HEK293 (cell line): ENCODE results near the gene RRP1.
A peak's percentile ranks its signal among the peaks of the same experiment; 100 is the strongest.
"Not testable (repeated sequence)": the region's sequence is repeated elsewhere in the genome, so short reads cannot be mapped to it uniquely, and the experiment has no call there.

ENCODE experiments used
- CTCF ChIA-PET: fragments of 350-600 bp; formaldehyde crosslinking; extraction: SDS; loops from one replicate; lab custom pipeline; 2021; ENCODE audit warnings: antibody characterized with exemption; lab: Yijun Ruan, JAX
- POLR2A ChIA-PET: fragments of 300-600 bp; formaldehyde crosslinking; extraction: SDS; loops from one replicate; lab custom pipeline; 2020; ENCODE audit warnings: antibody characterized with exemption, inconsistent platforms; lab: Yijun Ruan, JAX
- H3K27ac ChIP-seq: fragments of 200-500 bp; sonication (Bioruptor generic); 2 replicates; pipeline ENCODE4 v1.5.1; 2014; ENCODE audit warnings: low read depth, low read length, control low read depth, inconsistent platforms; ENCODE audit errors: extremely low read depth
- H3K36me3 ChIP-seq, 2 experiments: fragments of 200-500 bp in 1 of 2; sonication (Bioruptor generic) in 1 of 2; 1 replicate in 1 of 2; 2 replicates in 1 of 2; pipeline ENCODE4 v1.5.1; 2014 to 2017; ENCODE audit warnings: inconsistent platforms in 2 of 2, low read length in 2 of 2; ENCODE audit not compliant: control insufficient read depth in 2 of 2, insufficient read depth in 1 of 2
- H3K4me1 ChIP-seq: fragments of 200-500 bp; sonication (Bioruptor generic); 2 replicates; pipeline ENCODE4 v1.5.1; 2014; ENCODE audit warnings: mild to moderate bottlenecking, low read length, inconsistent platforms; ENCODE audit not compliant: control insufficient read depth, insufficient read depth
- H3K4me3 ChIP-seq: 2 replicates; pipeline ENCODE4 v1.5.1; 2011; ENCODE audit warnings: low read depth, mild to moderate bottlenecking, control low read depth, low read length, moderate library complexity
- H3K9me3 ChIP-seq: fragments of 200-500 bp; sonication (Bioruptor generic); 2 replicates; pipeline ENCODE4 v1.5.1; 2014; ENCODE audit warnings: low read depth, low read length, inconsistent platforms; ENCODE audit not compliant: control insufficient read depth, insufficient read depth
- KLF9 ChIP-seq: fragments of 450-650 bp; formaldehyde crosslinking; IDR thresholded peaks from 2 replicates; pipeline ENCODE4 v1.5.1; 2016; ENCODE audit warnings: missing biosample characterization, missing genetic modification characterization, low read depth
- PRDM1 ChIP-seq: fragments of 450-650 bp; formaldehyde crosslinking; IDR thresholded peaks from 2 replicates; pipeline ENCODE4; 2016; ENCODE audit warnings: missing biosample characterization, missing genetic modification characterization
- ZBTB21 ChIP-seq: fragments of 450-650 bp; formaldehyde crosslinking; IDR thresholded peaks from 2 replicates; pipeline ENCODE4 v1.5.1; 2017; ENCODE audit warnings: missing biosample characterization, missing genetic modification characterization
- ZNF114 ChIP-seq: fragments of 450-650 bp; formaldehyde crosslinking; IDR thresholded peaks from 2 replicates; pipeline ENCODE4 v1.5.0; 2017; ENCODE audit warnings: missing biosample characterization, missing genetic modification characterization
- ZNF169 ChIP-seq: fragments of 450-650 bp; formaldehyde crosslinking; IDR thresholded peaks from 2 replicates; pipeline ENCODE4 v1.5.1; 2016; ENCODE audit warnings: missing biosample characterization, missing genetic modification characterization
- ZNF174 ChIP-seq: fragments of 450-650 bp; formaldehyde crosslinking; IDR thresholded peaks from 2 replicates; pipeline ENCODE4 v1.5.0; 2017; ENCODE audit warnings: missing biosample characterization, mild to moderate bottlenecking, missing genetic modification characterization
- ZNF221 ChIP-seq: fragments of 450-650 bp; formaldehyde crosslinking; IDR thresholded peaks from 2 replicates; pipeline ENCODE4 v1.5.1; 2017; ENCODE audit warnings: missing biosample characterization, missing genetic modification characterization, borderline replicate concordance
- ZNF366 ChIP-seq: fragments of 450-650 bp; formaldehyde crosslinking; conservative IDR thresholded peaks from 2 replicates; pipeline ENCODE4 v1.5.1; 2016; ENCODE audit warnings: missing biosample characterization, missing genetic modification characterization
- ZNF391 ChIP-seq: fragments of 450-650 bp; formaldehyde crosslinking; IDR thresholded peaks from 2 replicates; pipeline ENCODE4 v1.5.1; 2016; ENCODE audit warnings: low read depth, missing biosample characterization, missing genetic modification characterization, borderline replicate concordance
- ZNF404 ChIP-seq: fragments of 450-650 bp; formaldehyde crosslinking; IDR thresholded peaks from 2 replicates; pipeline ENCODE4 v1.5.1; 2017; ENCODE audit warnings: missing biosample characterization, missing genetic modification characterization
- ZNF529 ChIP-seq: fragments of 450-650 bp; formaldehyde crosslinking; IDR thresholded peaks from 2 replicates; pipeline ENCODE4 v1.5.1; 2017; ENCODE audit warnings: missing genetic modification characterization, missing biosample characterization; ENCODE audit not compliant: insufficient replicate concordance
- ZNF701 ChIP-seq: fragments of 450-650 bp; formaldehyde crosslinking; IDR thresholded peaks from 2 replicates; pipeline ENCODE4 v1.5.1; 2016; ENCODE audit warnings: missing biosample characterization, missing genetic modification characterization
- ZNF747 ChIP-seq: fragments of 450-650 bp; formaldehyde crosslinking; IDR thresholded peaks from 2 replicates; pipeline ENCODE4 v1.5.1; 2016; ENCODE audit warnings: missing biosample characterization, missing genetic modification characterization
- TF ChIP-seq, protein P1 (sequence below): fragments of 450-650 bp; formaldehyde crosslinking; IDR thresholded peaks from 2 replicates; pipeline ENCODE4 v1.5.1; 2017; ENCODE audit warnings: missing biosample characterization, missing genetic modification characterization
- TF ChIP-seq, protein P2 (sequence below): fragments of 450-650 bp; formaldehyde crosslinking; IDR thresholded peaks from 2 replicates; pipeline ENCODE4 v1.5.1; 2016; ENCODE audit warnings: missing biosample characterization, missing genetic modification characterization
- TF ChIP-seq, protein P3 (sequence below): fragments of 450-650 bp; formaldehyde crosslinking; IDR thresholded peaks from 2 replicates; pipeline ENCODE4 v1.5.1; 2016; ENCODE audit warnings: missing biosample characterization, missing genetic modification characterization, borderline replicate concordance
- TF ChIP-seq, protein P4 (sequence below): fragments of 450-650 bp; formaldehyde crosslinking; IDR thresholded peaks from 2 replicates; pipeline ENCODE4 v1.5.1; 2016; ENCODE audit warnings: missing biosample characterization, missing genetic modification characterization

The RRP1 gene

DNA sequence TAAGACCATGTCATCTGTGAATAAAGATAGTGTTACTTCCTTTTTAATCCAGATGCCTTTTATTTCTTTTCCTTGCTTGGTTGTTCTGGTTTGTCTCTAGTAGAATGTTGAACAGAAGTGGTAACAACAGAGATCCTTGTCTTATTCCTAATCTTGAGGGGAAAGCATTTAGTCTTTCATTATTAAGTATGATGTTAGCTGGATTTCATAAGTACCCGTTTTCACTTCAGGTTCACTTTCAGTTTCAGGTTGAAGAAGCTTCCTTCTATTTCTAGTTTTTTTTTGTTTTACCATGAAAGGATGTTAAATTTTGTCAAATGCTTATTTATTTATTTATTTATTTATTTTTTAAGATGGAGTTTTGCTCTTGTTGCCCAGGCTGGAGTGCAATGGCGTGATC, 53.4 kb downstream of the RRP1 start:
- Histone ChIP-seq H3K9me3 (no peaks in the 10 kb centered on the region), H3K36me3 (no peaks in the 10 kb centered on the region), H3K4me3 (no peak overlapping the region), H3K4me1 (no peaks in the 10 kb centered on the region), H3K27ac (no peak overlapping the region)
- TF ChIP-seq, protein P1, sequence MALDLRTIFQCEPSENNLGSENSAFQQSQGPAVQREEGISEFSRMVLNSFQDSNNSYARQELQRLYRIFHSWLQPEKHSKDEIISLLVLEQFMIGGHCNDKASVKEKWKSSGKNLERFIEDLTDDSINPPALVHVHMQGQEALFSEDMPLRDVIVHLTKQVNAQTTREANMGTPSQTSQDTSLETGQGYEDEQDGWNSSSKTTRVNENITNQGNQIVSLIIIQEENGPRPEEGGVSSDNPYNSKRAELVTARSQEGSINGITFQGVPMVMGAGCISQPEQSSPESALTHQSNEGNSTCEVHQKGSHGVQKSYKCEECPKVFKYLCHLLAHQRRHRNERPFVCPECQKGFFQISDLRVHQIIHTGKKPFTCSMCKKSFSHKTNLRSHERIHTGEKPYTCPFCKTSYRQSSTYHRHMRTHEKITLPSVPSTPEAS (tag by site-specific recombination): no peak
- TF ChIP-seq, protein P2, sequence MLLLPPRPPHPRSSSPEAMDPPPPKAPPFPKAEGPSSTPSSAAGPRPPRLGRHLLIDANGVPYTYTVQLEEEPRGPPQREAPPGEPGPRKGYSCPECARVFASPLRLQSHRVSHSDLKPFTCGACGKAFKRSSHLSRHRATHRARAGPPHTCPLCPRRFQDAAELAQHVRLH (tag by site-specific recombination): no peak
- TF ChIP-seq PRDM1: peak; percentile 82
- no peak for TF ChIP-seq ZNF114 (tag by site-specific recombination)
- CTCF ChIA-PET: interaction anchor here (1.0 kb wide), 1 partner anchor 23 kb away, joined by 3 read pairs; no protein-coding TSS in a partner anchor
- POLR2A ChIA-PET: no interaction called here

DNA sequence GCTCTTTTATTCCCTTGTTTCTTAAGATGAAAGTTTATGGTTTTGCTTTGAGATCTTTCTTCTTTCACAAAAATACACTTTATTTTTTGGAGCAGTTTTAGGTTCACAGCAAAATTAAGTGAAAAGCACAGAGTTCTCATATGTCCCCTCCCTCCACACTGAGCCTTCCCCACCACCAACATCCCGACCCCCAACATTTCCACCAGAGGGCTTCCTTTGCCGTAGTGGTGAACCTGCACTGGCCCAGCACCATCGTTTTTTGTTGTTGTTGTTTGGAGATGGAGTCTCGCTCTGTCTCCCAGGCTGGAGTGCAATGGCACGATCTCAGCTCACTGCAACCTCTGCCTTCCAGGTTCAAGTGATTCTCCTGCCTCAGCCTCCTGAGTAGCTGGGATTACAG, 55.5 kb downstream of the RRP1 start:
- CTCF ChIA-PET: interaction anchor here (1.2 to 1.4 kb wide), 2 partner anchors 18 to 115 kb away, joined by 3 to 4 read pairs; no protein-coding TSS in a partner anchor
- POLR2A ChIA-PET: not testable (repeated sequence)

DNA sequence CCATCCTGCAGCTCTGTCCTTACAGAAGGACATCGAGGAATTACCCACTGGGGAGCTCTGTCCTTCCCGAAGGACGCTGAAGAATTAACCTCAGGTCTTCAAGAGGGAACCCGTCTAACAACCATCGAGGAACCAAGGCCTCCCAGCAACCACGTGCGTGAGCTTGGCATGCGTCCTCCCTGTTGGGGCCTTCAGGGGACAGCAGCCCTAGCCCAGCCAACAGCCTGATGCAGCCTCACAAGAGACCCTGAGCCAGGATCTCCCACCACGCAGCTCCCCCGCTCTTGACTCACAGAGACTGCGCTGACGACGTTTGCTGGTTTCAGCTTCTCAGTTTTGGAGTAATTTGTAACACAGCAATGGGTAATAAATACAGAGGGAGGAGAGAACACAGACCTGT, 56.0 kb downstream of the RRP1 start:
- H3K27ac ChIP-seq: no peak overlapping the region
- no peak overlapping the region for H3K4me3 ChIP-seq
- H3K4me1 ChIP-seq: no peaks in the 10 kb centered on the region
- H3K9me3 ChIP-seq: no peaks in the 10 kb centered on the region
- POLR2A ChIA-PET: no interaction called here
- CTCF ChIA-PET: interaction anchor here (1.2 to 1.4 kb wide), 2 partner anchors 19 to 114 kb away, joined by 3 to 4 read pairs; no protein-coding TSS in a partner anchor
- no peaks in the 10 kb centered on the region for H3K36me3 ChIP-seq
- TF ChIP-seq ZNF701 (tag by site-specific recombination) (no peak), ZNF747 (tag by site-specific recombination) (no peak), ZNF221 (tag by site-specific recombination) (no peak), ZNF366 (no peak), ZNF404 (no peak), KLF9 (tag by site-specific recombination) (no peak), ZNF174 (tag by site-specific recombination) (no peak), ZNF391 (tag by site-specific recombination) (no peak), ZBTB21 (tag by site-specific recombination) (no peak), ZNF529 (no peak), ZNF169 (tag by site-specific recombination) (no peak)
- TF ChIP-seq, protein P3, sequence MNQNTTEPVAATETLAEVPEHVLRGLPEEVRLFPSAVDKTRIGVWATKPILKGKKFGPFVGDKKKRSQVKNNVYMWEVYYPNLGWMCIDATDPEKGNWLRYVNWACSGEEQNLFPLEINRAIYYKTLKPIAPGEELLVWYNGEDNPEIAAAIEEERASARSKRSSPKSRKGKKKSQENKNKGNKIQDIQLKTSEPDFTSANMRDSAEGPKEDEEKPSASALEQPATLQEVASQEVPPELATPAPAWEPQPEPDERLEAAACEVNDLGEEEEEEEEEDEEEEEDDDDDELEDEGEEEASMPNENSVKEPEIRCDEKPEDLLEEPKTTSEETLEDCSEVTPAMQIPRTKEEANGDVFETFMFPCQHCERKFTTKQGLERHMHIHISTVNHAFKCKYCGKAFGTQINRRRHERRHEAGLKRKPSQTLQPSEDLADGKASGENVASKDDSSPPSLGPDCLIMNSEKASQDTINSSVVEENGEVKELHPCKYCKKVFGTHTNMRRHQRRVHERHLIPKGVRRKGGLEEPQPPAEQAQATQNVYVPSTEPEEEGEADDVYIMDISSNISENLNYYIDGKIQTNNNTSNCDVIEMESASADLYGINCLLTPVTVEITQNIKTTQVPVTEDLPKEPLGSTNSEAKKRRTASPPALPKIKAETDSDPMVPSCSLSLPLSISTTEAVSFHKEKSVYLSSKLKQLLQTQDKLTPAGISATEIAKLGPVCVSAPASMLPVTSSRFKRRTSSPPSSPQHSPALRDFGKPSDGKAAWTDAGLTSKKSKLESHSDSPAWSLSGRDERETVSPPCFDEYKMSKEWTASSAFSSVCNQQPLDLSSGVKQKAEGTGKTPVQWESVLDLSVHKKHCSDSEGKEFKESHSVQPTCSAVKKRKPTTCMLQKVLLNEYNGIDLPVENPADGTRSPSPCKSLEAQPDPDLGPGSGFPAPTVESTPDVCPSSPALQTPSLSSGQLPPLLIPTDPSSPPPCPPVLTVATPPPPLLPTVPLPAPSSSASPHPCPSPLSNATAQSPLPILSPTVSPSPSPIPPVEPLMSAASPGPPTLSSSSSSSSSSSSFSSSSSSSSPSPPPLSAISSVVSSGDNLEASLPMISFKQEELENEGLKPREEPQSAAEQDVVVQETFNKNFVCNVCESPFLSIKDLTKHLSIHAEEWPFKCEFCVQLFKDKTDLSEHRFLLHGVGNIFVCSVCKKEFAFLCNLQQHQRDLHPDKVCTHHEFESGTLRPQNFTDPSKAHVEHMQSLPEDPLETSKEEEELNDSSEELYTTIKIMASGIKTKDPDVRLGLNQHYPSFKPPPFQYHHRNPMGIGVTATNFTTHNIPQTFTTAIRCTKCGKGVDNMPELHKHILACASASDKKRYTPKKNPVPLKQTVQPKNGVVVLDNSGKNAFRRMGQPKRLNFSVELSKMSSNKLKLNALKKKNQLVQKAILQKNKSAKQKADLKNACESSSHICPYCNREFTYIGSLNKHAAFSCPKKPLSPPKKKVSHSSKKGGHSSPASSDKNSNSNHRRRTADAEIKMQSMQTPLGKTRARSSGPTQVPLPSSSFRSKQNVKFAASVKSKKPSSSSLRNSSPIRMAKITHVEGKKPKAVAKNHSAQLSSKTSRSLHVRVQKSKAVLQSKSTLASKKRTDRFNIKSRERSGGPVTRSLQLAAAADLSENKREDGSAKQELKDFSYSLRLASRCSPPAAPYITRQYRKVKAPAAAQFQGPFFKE (tag by site-specific recombination): no peak
- TF ChIP-seq, protein P4, sequence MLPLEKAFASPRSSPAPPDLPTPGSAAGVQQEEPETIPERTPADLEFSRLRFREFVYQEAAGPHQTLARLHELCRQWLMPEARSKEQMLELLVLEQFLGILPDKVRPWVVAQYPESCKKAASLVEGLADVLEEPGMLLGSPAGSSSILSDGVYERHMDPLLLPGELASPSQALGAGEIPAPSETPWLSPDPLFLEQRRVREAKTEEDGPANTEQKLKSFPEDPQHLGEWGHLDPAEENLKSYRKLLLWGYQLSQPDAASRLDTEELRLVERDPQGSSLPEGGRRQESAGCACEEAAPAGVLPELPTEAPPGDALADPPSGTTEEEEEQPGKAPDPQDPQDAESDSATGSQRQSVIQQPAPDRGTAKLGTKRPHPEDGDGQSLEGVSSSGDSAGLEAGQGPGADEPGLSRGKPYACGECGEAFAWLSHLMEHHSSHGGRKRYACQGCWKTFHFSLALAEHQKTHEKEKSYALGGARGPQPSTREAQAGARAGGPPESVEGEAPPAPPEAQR (tag by site-specific recombination): no peak
- TF ChIP-seq, protein P1 (tag by site-specific recombination): no peak

More for the DNA sequence above, 55.5 kb downstream of the RRP1 start:
- H3K36me3 ChIP-seq, H3K4me3 ChIP-seq, H3K4me1 ChIP-seq, H3K27ac ChIP-seq, H3K9me3 ChIP-seq: not testable (repeated sequence)
